Endometrial microvascular endothelial cells (primary cell): ENCODE results near the gene COPA. TPM values are rescaled to one million over a fixed set of nuclear protein-coding genes. Genes with fewer than 3 reads are reported as not detected.

Source experiments
- in situ Hi-C: cut with HindIII; loops from 2 replicates; pipeline ENCODE4 v1.10.0; 2017; ENCODE audit warnings: low sequenced_read_pairs, low pct_unique_long_range_greater_than_20kb; ENCODE audit errors: inconsistent ontology term
- total RNA-seq: library from RNA; depleted of rRNA; stranded (reverse); fragments of >200 nt; gene quantifications from one replicate; pipeline ENCODE4 v1.2.3, GENCODE V29; 2015; ENCODE audit errors: inconsistent ontology term

Gene COPA
- total RNA-seq, 1 donor from 2014 or later: 163 TPM

- in situ Hi-C loops: loop anchor here (10.0 kb wide), 1 partner anchor 147 kb away; no protein-coding TSS in a partner anchor
These were observed 91.1 kb downstream of the COPA start for GRCh38 chr1:160251687-160252526.

GRCh38 chr1:160251011-160251410 lies 92.0 kb downstream of the COPA start:
- in situ Hi-C loops: loop anchor here (10.0 kb wide), 1 partner anchor 146 kb away; no protein-coding TSS in a partner anchor

- in situ Hi-C loops: no loop called here
These were observed 96.0 kb downstream of the COPA start for GRCh38 chr1:160247053-160247452.

DNA sequence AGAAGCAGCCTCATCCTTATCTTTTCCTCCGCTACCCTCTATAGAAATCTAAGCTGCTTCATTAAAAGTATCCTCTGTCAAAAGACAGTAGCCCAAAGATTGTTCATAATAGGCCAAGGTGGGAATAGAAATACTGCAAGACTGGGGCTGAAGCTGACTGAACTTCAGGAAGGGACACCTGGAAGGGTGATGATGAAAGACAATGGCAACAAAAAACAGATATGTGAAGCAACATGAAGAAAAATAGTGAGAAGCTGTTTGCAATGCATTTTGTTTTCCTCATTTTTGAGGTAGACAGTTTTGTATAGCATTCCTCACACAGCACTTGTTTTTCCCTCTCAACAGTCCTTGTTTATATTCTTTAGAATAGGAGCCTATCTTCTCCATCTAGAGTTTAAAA lies 97.6 kb downstream of the COPA start:
- in situ Hi-C loops: no loop called here

GRCh38 chr1:160244209-160244608 lies 98.8 kb downstream of the COPA start:
- in situ Hi-C loops: no loop called here

DNA sequence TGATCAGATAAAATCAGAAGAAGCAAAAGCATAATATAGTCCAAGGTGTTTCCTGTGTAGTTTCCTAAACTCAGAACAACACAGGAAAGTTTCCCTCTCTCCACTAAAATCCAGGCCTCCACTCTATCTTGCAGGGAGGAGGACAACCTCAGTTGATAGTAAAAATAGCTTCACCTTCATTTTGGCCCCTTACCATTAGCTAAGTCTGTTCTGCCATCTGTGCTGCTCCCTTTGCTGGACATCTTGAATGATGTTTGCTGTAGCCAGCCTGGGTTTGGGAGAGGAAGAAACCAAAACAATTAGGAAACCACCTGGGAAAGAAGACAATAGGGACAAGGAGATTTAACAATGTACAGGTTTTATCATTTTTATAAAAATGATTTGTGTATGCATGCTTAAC lies 99.3 kb downstream of the COPA start:
- in situ Hi-C loops: no loop called here

DNA sequence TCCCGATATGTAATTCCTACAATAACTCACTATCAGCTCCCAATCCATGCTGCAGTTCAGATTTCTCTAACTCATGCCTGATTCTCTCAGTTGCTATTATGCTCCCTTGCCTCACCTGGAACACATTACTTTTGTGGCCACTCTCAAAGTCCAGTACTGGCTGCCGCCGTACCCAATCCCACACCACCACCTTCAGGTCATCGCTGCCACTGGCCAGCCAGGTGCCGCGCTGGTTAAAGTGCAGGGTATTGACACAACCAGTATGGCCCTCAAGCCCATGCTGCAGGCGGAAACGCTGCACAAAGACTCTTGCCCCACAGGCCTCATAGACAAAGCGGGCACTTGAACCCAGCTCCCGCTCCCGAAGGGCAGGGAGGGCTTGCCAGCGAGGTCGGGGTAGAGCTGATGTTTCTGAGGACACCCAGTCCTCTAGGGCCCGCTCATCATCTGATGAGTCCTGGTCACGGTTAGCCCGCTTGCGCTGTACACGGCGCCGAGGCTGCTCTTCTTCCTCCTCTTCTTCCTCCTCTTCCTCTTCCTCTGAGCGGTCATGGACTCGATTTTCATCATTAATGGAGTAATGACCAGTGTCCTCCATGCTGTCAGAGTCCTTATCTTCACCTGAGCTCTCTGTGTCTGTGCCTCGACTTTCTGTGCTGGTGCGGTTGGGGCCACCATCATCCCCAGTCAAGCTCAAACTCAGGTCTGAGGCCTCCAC lies 103.3 kb downstream of the COPA start:
- in situ Hi-C loops: no loop called here

Other genes starting within 250 kb of the COPA start
- gene IGSF8, start 244.6 kb downstream of the COPA start, total RNA-seq: 6.0 TPM
- not detected for gene ATP1A2, start 227.5 kb downstream of the COPA start, total RNA-seq
- gene ATP1A4, start 191.6 kb downstream of the COPA start, total RNA-seq: not detected
- 0.09 TPM for gene CASQ1, start 152.7 kb downstream of the COPA start, total RNA-seq
- 112 TPM for gene PEA15, start 137.9 kb downstream of the COPA start, total RNA-seq
- gene DCAF8, start 80.7 kb downstream of the COPA start, total RNA-seq: 64.8 TPM
- 75.4 TPM for gene PEX19, start 58.1 kb downstream of the COPA start, total RNA-seq
- gene NCSTN, start 133 bp upstream of the COPA start, total RNA-seq: 105 TPM
- gene NHLH1, start 23.8 kb upstream of the COPA start, total RNA-seq: not detected
- not detected for gene VANGL2, start 57.3 kb upstream of the COPA start, total RNA-seq
- gene SLAMF6, start 180.0 kb upstream of the COPA start, total RNA-seq: not detected
- gene CD84, start 236.2 kb upstream of the COPA start, total RNA-seq: not detected